Coronary artery (tissue), 2 donors: ENCODE measurements around the gene CDC42EP3.
A peak's percentile ranks its signal among the peaks of the same experiment; 100 is the strongest.

ENCODE experiments used
- DNase-seq: peaks from one replicate; pipeline ENCODE4 v3.0.0-alpha.2; 2017; ENCODE audit warnings: low spot score
- H3K27ac ChIP-seq, 2 donors: fragments of 200-600 bp; sonication (generic); one replicate each; pipeline ENCODE4 v1.5.1; 2016 to 2019
- H3K4me3 ChIP-seq: fragments of 200-600 bp; sonication (generic); 2 replicates; pipeline ENCODE4 v1.5.1; 2016; ENCODE audit warnings: mild to moderate bottlenecking, moderate library complexity
- CTCF ChIP-seq: fragments of 200-600 bp; sonication (generic); IDR thresholded peaks from one replicate; pipeline ENCODE4 v1.5.1; 2019; ENCODE audit warnings: antibody characterized with exemption

The CDC42EP3 gene

GRCh38 chr2:37619959-37620300, 51.5 kb downstream of the CDC42EP3 start:
- DNase-seq, result no peak
- TF ChIP-seq CTCF, result no peak
- Histone ChIP-seq H3K4me3 (no peak overlapping the region), H3K27ac (peak overlapping the region in 1 of 2 donors; percentile 39)

- Histone ChIP-seq H3K27ac (peak overlapping the region in 1 of 2 donors; percentile 39), H3K4me3 (no peak overlapping the region)
- TF ChIP-seq CTCF, result no peak
- no peak for DNase-seq
Measured at GRCh38 chr2:37619230-37619958, 52.0 kb downstream of the CDC42EP3 start.

- DNase-seq, result no peak
- Histone ChIP-seq H3K4me3 (no peak overlapping the region), H3K27ac (no peak overlapping the region)
- TF ChIP-seq CTCF, result no peak
Measured at GRCh38 chr2:37618326-37618725, 53.1 kb downstream of the CDC42EP3 start.

GRCh38 chr2:37617119-37617892, 54.1 kb downstream of the CDC42EP3 start:
- DNase-seq, result no peak
- H3K4me3 ChIP-seq, result no peak overlapping the region
- peak overlapping the region in 1 of 2 donors; percentile 70 for H3K27ac ChIP-seq
- no peak for TF ChIP-seq CTCF

GRCh38 chr2:37616677-37617005, 54.8 kb downstream of the CDC42EP3 start:
- no peak for TF ChIP-seq CTCF
- Histone ChIP-seq H3K27ac (peak overlapping the region in 1 of 2 donors; percentile 70), H3K4me3 (no peak overlapping the region)
- no peak for DNase-seq

GRCh38 chr2:37615804-37616676, 55.4 kb downstream of the CDC42EP3 start:
- DNase-seq, result no peak
- Histone ChIP-seq H3K4me3 (no peak overlapping the region), H3K27ac (peak overlapping the region in 1 of 2 donors; percentile 70)
- no peak for TF ChIP-seq CTCF
